Ectodermal cell (in vitro differentiated cells): ENCODE results near the gene SWSAP1.
"Not testable (repeated sequence)": the region's sequence is repeated elsewhere in the genome, so short reads cannot be mapped to it uniquely, and the experiment has no call there.

Experiments
- H3K27ac ChIP-seq: 2 replicates; pipeline ENCODE4 v1.7.0; 2013; ENCODE audit warnings: mild to moderate bottlenecking, low read depth, low read length; ENCODE audit not compliant: insufficient read depth, poor library complexity, severe bottlenecking
- H3K27me3 ChIP-seq: 2 replicates; pipeline ENCODE4 v1.7.0; 2013; ENCODE audit warnings: mild to moderate bottlenecking, low read length; ENCODE audit not compliant: insufficient read depth, control insufficient read depth, poor library complexity, severe bottlenecking
- H3K36me3 ChIP-seq: one replicate; pipeline ENCODE4 v1.7.0; 2013; ENCODE audit warnings: low read length; ENCODE audit not compliant: control insufficient read depth, insufficient read depth
- H3K4me1 ChIP-seq: one replicate; pipeline ENCODE4 v1.7.0; 2013; ENCODE audit warnings: low read length; ENCODE audit not compliant: control insufficient read depth, insufficient read depth
- H3K4me3 ChIP-seq: 2 replicates; pipeline ENCODE4 v1.7.0; 2013; ENCODE audit warnings: low read depth, low read length, control low read depth; ENCODE audit not compliant: insufficient read depth
- H3K9me3 ChIP-seq: 2 replicates; pipeline ENCODE4 v1.7.0; 2013; ENCODE audit warnings: mild to moderate bottlenecking, low read length, moderate library complexity; ENCODE audit not compliant: control insufficient read depth
- WGBS, 2 experiments: methylation state at CpG; one replicate each; pipeline ENCODE4 v1.1.7; 2013; ENCODE audit warnings: missing lambda C conversion rate in 2 of 2; 5-methylcytosine and 5-hydroxymethylcytosine counted together

SWSAP1 gene

GRCh38 chr19:11397089-11397610 is 22.7 kb downstream of the SWSAP1 start:
- no peaks in the 10 kb centered on the region for H3K27me3 ChIP-seq
- no peak overlapping the region for H3K4me3 ChIP-seq
- H3K4me1 ChIP-seq = no peaks in the 10 kb centered on the region
- WGBS, 2 experiments = 87 to 91% methylated on average over 22 of the region's 22 CpGs
- no peaks in the 10 kb centered on the region for H3K36me3 ChIP-seq
- H3K27ac ChIP-seq = no peak overlapping the region
- no peaks in the 10 kb centered on the region for H3K9me3 ChIP-seq

- WGBS, 2 experiments = 94 to 96% methylated on average over 9 of the region's 9 CpGs
Observed at GRCh38 chr19:11399667-11400066, 25.2 kb downstream of the SWSAP1 start.

GRCh38 chr19:11400798-11401197 is 26.3 kb downstream of the SWSAP1 start:
- H3K36me3 ChIP-seq = no peaks in the 10 kb centered on the region
- 83 to 94% methylated on average over 1 of the region's 1 CpG for WGBS, 2 experiments
- H3K4me3 ChIP-seq = no peak overlapping the region
- no peaks in the 10 kb centered on the region for H3K9me3 ChIP-seq
- H3K27me3 ChIP-seq = peaks cover under 1% of the 10 kb centered on the region
- no peak overlapping the region for H3K27ac ChIP-seq
- H3K4me1 ChIP-seq = no peaks in the 10 kb centered on the region

More at GRCh38 chr19:11399667-11400066, 25.2 kb downstream of the SWSAP1 start:
- H3K27ac ChIP-seq = no peak overlapping the region
- H3K36me3 ChIP-seq = no peaks in the 10 kb centered on the region
- no peaks in the 10 kb centered on the region for H3K9me3 ChIP-seq
- no peak overlapping the region for H3K4me3 ChIP-seq
- H3K27me3 ChIP-seq = no peaks in the 10 kb centered on the region
- no peaks in the 10 kb centered on the region for H3K4me1 ChIP-seq

- Histone ChIP-seq H3K36me3 (no peaks in the 10 kb centered on the region), H3K9me3 (no peaks in the 10 kb centered on the region), H3K27ac (no peak overlapping the region), H3K4me3 (no peak overlapping the region), H3K4me1 (no peaks in the 10 kb centered on the region), H3K27me3 (peaks cover 9% of the 10 kb centered on the region)
- WGBS, 2 experiments = 88 to 91% methylated on average over 9 of the region's 9 CpGs
Observed at GRCh38 chr19:11401808-11402543, 27.5 kb downstream of the SWSAP1 start.

- Histone ChIP-seq H3K27ac (no peak overlapping the region), H3K27me3 (peaks cover 9% of the 10 kb centered on the region), H3K4me3 (no peak overlapping the region), H3K4me1 (no peaks in the 10 kb centered on the region), H3K36me3 (no peaks in the 10 kb centered on the region), H3K9me3 (no peaks in the 10 kb centered on the region)
- WGBS, 2 experiments = 72 to 81% methylated on average over 9 of the region's 9 CpGs
Observed at GRCh38 chr19:11404588-11405222, 30.2 kb downstream of the SWSAP1 start.

GRCh38 chr19:11405846-11406643 is 31.6 kb downstream of the SWSAP1 start:
- Histone ChIP-seq H3K9me3 (no peaks in the 10 kb centered on the region), H3K27ac (no peak overlapping the region), H3K4me1 (no peaks in the 10 kb centered on the region), H3K4me3 (no peak overlapping the region), H3K27me3 (peaks cover 9% of the 10 kb centered on the region), H3K36me3 (no peaks in the 10 kb centered on the region)
- 35 to 42% methylated on average over 43 to 44 of the region's 44 CpGs for WGBS, 2 experiments

GRCh38 chr19:11406703-11407236 is 32.3 kb downstream of the SWSAP1 start:
- not testable (repeated sequence) for H3K27me3 ChIP-seq, H3K9me3 ChIP-seq
- WGBS, 2 experiments = 87 to 89% methylated on average over 12 of the region's 12 CpGs

GRCh38 chr19:11408591-11408990 is 34.1 kb downstream of the SWSAP1 start:
- Histone ChIP-seq H3K9me3 (no peaks in the 10 kb centered on the region), H3K27ac (no peak overlapping the region)
- WGBS, 2 experiments = 91% methylated on average over 4 of the region's 4 CpGs

More at GRCh38 chr19:11406703-11407236, 32.3 kb downstream of the SWSAP1 start:
- not testable (repeated sequence) for H3K36me3 ChIP-seq, H3K27ac ChIP-seq, H3K4me3 ChIP-seq, H3K4me1 ChIP-seq

GRCh38 chr19:11410682-11411081 is 36.2 kb downstream of the SWSAP1 start:
- no peaks in the 10 kb centered on the region for H3K36me3 ChIP-seq
- no peaks in the 10 kb centered on the region for H3K4me1 ChIP-seq
- H3K4me3 ChIP-seq = no peak overlapping the region
- H3K27ac ChIP-seq = no peak overlapping the region
- peaks cover 9% of the 10 kb centered on the region for H3K27me3 ChIP-seq
- WGBS, 2 experiments = 74 to 82% methylated on average over 8 of the region's 8 CpGs
- no peaks in the 10 kb centered on the region for H3K9me3 ChIP-seq

More at GRCh38 chr19:11408591-11408990, 34.1 kb downstream of the SWSAP1 start:
- Histone ChIP-seq H3K4me3 (no peak overlapping the region), H3K36me3 (no peaks in the 10 kb centered on the region), H3K27me3 (peaks cover 9% of the 10 kb centered on the region), H3K4me1 (no peaks in the 10 kb centered on the region)
